HTR-8/SVneo (cell line): ENCODE results near the gene OR5D14.

Experiments used
- DNase-seq: peaks from one replicate; pipeline ENCODE4 v3.0.0; 2011; ENCODE audit warnings: low spot score, mixed read lengths; ENCODE audit not compliant: insufficient read length
- FAIRE-seq: peaks from 2 replicates; lab custom pipeline; 2011; peaks lifted over from hg19 to GRCh38; lab: Jason Lieb, UNC

OR5D14 gene

GRCh38 chr11:55795256-55795655, at the start of gene OR5D14:
Gene OR5D14, plus strand, starts transcription at chr11:55795556. Its CDS starts 0 bp downstream, at chr11:55795556.
- FAIRE-seq (no peak), DNase-seq (no peak)

GRCh38 chr11:55773138-55773537, 22.2 kb upstream of the OR5D14 start, which contains the start of gene OR5D13:
Gene OR5D13, plus strand, starts transcription at chr11:55773438. Its CDS starts 0 bp downstream, at chr11:55773438.
- FAIRE-seq (no peak), DNase-seq (no peak)

- DNase-seq (no peak), FAIRE-seq (no peak)
These were observed 3.8 kb upstream of the OR5D14 start for GRCh38 chr11:55791606-55792005.

GRCh38 chr11:55793321-55793720, 2.0 kb upstream of the OR5D14 start:
- DNase-seq (no peak), FAIRE-seq (no peak)

- DNase-seq (no peak), FAIRE-seq (no peak)
These were observed 10.9 kb downstream of the OR5D14 start for GRCh38 chr11:55806248-55806647.

- no peak for FAIRE-seq
- no peak for DNase-seq
These were observed 15.7 kb downstream of the OR5D14 start, which contains the start of gene OR5L1 for GRCh38 chr11:55811067-55811466. Gene OR5L1, plus strand, starts transcription at chr11:55811367. Its CDS starts 100 bp downstream, at chr11:55811467.

GRCh38 chr11:55819330-55819729, 24.0 kb downstream of the OR5D14 start, which contains the start of gene OR5D18:
Gene OR5D18, plus strand, starts transcription at chr11:55819630. Its CDS starts 0 bp downstream, at chr11:55819630.
- FAIRE-seq (no peak), DNase-seq (no peak)

- FAIRE-seq = no peak
- no peak for DNase-seq
These were observed 31.6 kb downstream of the OR5D14 start, which contains the start of gene OR5L2 for GRCh38 chr11:55826919-55827318. Gene OR5L2, plus strand, starts transcription at chr11:55827219. Its CDS starts 0 bp downstream, at chr11:55827219.

GRCh38 chr11:55838452-55838851, 43.1 kb downstream of the OR5D14 start, which contains the start of gene OR5D16:
Gene OR5D16, plus strand, starts transcription at chr11:55838752. Its CDS starts 0 bp downstream, at chr11:55838752.
- FAIRE-seq (no peak), DNase-seq (no peak)
